GM12865 (cell line): ENCODE data around the gene DCAF7.

Source experiments
- DNase-seq: peaks from one replicate; pipeline ENCODE4 v3.0.0; 2010; ENCODE audit warnings: low read depth
- H3K4me3 ChIP-seq: 2 replicates; pipeline ENCODE4 v1.5.1; 2011; ENCODE audit warnings: mild to moderate bottlenecking, low read depth, low read length, control low read depth
- CTCF ChIP-seq: IDR thresholded peaks from 2 replicates; pipeline ENCODE4 v1.5.1; 2011; ENCODE audit warnings: low read length, control low read depth, low read depth, inconsistent platforms; ENCODE audit not compliant: insufficient read depth; ENCODE audit errors: missing control alignments

Gene DCAF7

GRCh38 chr17:63517825-63518534, 32.3 kb upstream of the DCAF7 start:
- no peak for DNase-seq
- no peak overlapping the region for H3K4me3 ChIP-seq
- no peak for TF ChIP-seq CTCF

- no peak for TF ChIP-seq CTCF
- no peak for DNase-seq
- H3K4me3 ChIP-seq: no peak overlapping the region
Observed at GRCh38 chr17:63519116-63519881, 31.0 kb upstream of the DCAF7 start.

GRCh38 chr17:63519972-63520882, 30.1 kb upstream of the DCAF7 start:
- no peak overlapping the region for H3K4me3 ChIP-seq
- TF ChIP-seq CTCF: no peak
- no peak for DNase-seq

GRCh38 chr17:63523253-63523855, 26.9 kb upstream of the DCAF7 start, which contains the start of gene KCNH6:
Gene KCNH6, plus strand, starts transcription at chr17:63523358. Its CDS starts 56 bp downstream, at chr17:63523414.
- TF ChIP-seq CTCF: no peak
- no peak within 1 kb of the TSS for H3K4me3 ChIP-seq
- no peak for DNase-seq

- H3K4me3 ChIP-seq: no peak overlapping the region
- TF ChIP-seq CTCF: no peak
- DNase-seq: no peak
Observed at GRCh38 chr17:63524051-63524450, 26.2 kb upstream of the DCAF7 start.

GRCh38 chr17:63525190-63525946, 24.9 kb upstream of the DCAF7 start:
- TF ChIP-seq CTCF: no peak
- DNase-seq: no peak
- H3K4me3 ChIP-seq: no peak overlapping the region
